Mammary epithelial cell (primary cell): ENCODE results near the gene KCTD2.

Experiments
- EZH2 ChIP-seq: IDR thresholded peaks from 2 replicates; pipeline ENCODE4 v1.6.1; 2012; ENCODE audit warnings: low read length, inconsistent platforms, borderline replicate concordance
- TF ChIP-seq, protein P1 (sequence below), 2 donors: IDR thresholded peaks in 1 of 2; conservative IDR thresholded peaks in 1 of 2; 2 replicates each; pipeline ENCODE4 v1.5.1; 2011 to 2012; ENCODE audit warnings: inconsistent platforms in 2 of 2, low read length in 2 of 2, mild to moderate bottlenecking in 2 of 2, control low read depth in 1 of 2, low read depth in 1 of 2; ENCODE audit not compliant: insufficient read depth in 1 of 2; ENCODE audit errors: extremely low read depth in 1 of 2

- TF ChIP-seq, protein P1, sequence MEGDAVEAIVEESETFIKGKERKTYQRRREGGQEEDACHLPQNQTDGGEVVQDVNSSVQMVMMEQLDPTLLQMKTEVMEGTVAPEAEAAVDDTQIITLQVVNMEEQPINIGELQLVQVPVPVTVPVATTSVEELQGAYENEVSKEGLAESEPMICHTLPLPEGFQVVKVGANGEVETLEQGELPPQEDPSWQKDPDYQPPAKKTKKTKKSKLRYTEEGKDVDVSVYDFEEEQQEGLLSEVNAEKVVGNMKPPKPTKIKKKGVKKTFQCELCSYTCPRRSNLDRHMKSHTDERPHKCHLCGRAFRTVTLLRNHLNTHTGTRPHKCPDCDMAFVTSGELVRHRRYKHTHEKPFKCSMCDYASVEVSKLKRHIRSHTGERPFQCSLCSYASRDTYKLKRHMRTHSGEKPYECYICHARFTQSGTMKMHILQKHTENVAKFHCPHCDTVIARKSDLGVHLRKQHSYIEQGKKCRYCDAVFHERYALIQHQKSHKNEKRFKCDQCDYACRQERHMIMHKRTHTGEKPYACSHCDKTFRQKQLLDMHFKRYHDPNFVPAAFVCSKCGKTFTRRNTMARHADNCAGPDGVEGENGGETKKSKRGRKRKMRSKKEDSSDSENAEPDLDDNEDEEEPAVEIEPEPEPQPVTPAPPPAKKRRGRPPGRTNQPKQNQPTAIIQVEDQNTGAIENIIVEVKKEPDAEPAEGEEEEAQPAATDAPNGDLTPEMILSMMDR (conservative IDR thresholded peaks at IDR 0.05 in 1 of 2, IDR thresholded peaks at IDR 0.05 in 1 of 2; ENCODE audit: extremely low read depth in 1 of 2, insufficient read depth in 1 of 2, low read depth in 1 of 2, low read length in 2 of 2) = no peak
- no peak for TF ChIP-seq EZH2
Measured at GRCh38 chr17:75077072-75077495, 30.1 kb downstream of the KCTD2 start.
